Activated T-helper 9 cell treated with anti-CD3 and anti-CD28 coated beads, Interleukin-2, amount 50 U/mL, for 16 hours (primary cell): ENCODE data around the gene FAM78A.
A peak's percentile ranks its signal among the peaks of the same experiment; 100 is the strongest.
"Not testable (repeated sequence)": the region's sequence is repeated elsewhere in the genome, so short reads cannot be mapped to it uniquely, and the experiment has no call there.

Source experiments
- DNase-seq: peaks from one replicate; pipeline ENCODE4 v3.0.0-alpha.2; 2020; ENCODE audit warnings: low read depth

FAM78A gene

GRCh38 chr9:131280660-131281059 is 4.3 kb upstream of the FAM78A start:
- DNase-seq, result no peak

DNA sequence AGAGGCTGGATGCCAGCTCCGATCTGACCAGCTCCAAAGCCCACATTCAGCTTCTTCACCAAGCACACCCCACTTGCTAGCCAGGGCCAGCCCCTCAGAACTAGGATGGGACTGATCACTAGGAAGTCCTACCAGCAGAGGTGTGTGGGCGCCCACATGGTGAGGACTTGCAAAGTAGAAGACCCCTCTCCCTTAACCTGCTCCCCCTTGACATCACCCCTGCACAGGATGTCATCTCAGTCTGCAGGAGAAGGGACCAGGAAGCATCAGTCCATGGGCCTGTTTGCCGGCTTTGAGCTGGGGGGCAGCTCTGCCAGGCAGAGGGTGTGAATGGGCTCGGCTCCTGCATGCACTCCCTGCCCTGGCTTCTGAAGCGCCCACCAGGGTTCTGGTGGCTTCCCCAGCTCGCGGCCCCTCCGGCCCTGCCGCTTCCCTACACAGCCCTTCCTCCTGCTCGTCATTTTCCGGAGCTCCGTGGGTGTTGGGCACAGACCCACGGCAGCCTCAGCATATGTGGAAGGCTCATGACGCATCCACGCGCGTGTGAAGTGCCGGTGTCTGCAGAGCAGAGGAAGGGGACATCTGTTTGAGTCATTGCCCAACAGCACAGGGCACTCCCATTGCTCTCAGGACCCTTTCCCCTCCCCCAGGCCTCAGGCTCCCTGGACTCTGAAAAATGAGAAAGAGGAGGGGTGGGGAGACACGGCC is 3.7 kb upstream of the FAM78A start:
- no peak for DNase-seq

DNA sequence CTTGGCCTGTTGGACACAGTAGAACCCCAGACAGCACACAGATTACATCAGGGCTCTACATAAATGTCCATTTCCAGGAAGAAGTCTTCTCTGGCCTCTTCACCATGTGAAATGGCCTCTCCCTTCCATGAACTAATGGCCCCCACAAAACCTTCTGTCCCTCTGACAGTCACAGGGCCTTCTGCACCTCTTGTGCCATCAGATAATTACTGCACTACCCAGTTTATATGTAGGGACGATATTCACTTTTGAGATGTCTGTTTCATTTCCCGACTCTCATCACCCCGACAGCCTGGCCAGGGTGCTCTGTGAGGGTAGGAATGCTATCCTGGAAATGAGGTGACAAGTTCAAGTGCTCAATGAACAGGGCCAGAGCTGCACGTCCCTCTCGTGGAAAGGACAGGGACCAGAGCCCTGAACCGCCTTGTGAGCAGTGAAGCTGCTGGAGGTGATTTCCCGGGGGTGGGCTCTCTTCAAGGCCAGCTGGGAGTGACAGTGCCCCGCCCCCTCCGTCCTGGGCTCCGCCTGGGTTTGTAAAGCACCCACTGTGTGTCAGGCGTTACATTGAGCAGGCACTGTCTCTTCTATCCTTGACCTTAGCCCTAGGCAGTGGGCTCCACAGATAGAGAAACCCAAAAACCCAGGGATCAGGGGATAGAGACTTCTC is 3.0 kb upstream of the FAM78A start:
- no peak for DNase-seq

- DNase-seq, result no peak
These were observed 2.4 kb upstream of the FAM78A start for GRCh38 chr9:131278702-131279111.

DNA sequence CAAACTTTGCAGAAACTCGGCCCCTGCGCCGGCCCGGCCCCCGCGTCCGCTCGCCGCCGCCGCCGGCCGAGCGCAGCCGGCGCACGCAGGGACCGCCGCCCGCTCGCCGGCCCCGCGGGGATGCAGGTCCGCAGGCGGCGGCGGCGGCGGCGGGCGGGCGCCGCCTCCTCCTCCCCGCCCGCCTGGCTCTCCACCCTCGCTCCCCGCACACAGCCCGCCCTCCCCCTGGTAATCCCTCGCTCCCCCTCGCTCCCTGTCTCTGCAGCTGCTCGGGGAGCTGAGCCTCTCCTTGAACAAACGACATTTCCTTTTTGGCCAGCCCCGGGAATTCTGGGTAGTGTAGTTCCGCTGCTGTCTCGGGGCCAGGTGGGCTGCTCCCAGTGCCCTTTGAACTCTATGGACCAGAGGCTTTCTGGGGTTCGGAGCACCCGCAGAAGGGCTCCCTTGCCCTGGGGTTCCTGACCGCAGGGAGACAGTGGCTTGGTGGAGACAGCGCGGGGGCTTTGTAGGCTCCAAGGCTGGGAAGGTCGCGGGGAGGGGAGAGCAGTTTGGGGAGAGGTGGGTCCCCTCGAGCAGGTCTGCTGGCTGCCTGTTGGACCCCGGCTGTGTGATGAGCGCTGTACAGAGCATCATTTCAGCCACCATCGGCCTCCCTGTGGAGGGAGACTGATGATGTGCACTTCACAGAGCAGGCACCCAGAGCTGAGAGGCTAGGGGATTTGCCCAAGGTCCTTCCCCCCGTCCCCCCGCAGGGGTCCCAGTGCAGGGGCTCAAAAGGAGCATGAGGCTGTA is 1.8 kb upstream of the FAM78A start:
- DNase-seq, result peak; percentile 64

DNA sequence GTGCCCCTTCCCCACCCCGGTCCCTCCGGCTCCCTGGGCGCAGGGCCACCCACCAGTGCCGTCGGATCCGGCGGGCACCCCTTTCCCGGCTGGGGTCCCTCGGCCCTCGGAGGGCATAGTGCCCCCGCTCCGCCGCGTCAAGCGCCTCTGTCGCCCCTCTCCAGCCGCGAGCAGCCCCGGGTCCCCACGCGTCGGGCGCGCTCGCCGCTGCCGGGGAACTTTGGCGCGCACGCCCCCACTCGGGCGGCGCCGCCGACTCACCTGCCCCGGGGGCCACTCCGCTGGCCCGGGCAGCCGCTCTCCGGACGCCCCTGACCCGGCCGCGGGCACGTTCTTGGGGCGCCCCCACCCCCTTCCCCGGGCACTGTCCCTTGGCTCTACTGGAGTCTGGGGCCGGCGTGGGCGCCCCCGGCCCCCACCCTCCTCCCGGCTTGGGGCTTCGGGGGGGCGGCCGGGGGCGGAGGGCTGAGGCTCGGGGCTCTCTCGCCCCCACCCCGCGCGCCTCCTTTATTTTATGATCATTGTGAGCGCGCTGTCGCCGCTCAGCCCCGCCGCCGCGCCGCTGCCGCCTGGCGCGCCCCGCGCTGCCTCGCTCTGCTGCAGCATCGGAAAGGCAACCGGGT is 1.1 kb upstream of the FAM78A start:
- DNase-seq, result no peak

DNA sequence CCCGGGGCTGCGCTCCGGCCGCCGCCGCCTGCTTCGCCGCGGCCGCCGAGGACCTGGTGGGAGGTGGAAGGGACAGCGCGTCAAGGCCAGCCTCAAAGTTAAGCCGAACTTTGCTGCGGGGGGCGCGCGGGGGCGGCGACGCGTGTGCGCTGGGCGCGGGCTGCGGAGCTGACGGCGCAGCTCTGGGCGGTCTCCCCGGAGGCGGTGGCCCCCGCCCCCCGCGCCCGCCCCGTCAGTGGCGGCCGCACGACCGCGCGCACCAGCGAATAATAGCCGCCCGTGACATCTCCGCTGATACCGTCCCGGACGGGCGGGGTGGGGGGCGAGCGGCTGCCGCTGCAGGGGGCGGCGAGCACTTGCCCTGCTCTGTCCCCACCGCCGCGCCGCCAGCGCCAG is 579 bp upstream of the FAM78A start:
- DNase-seq, result no peak

DNA sequence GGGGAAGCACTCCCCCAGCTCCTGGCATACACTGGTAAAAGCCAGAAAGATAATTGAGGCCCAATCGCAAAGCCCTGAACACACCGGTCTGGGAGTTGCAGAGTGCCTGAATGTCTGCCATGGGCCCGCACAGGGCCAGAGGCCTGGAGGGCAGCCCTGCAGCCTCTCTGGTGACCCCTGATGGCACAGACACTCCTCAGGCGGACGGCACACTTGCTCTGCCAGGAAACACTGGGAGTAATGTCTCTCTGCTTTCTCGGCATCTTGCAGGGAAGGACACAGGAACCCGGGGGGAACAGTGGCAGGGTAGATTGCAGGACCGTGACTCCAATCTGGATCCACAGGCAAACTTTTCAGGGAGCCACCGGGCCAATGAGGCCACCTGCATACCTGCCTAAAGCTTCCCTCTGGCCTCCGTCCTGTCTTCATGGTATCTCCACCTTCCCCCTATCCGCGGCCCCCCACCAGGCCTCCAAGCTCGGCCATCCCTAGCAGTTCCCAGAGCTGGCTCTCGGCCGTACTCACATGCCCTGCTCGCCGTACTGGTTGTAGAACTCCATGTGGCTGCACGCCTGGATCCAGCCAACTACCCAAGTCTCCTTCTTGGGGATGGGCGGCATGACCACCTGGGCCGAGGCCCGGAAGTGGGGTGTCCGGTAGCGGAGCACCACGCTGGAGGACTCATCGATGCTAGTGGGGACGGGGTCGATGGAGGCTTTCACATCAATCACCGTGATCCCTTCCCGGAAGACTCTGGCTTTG is 797 bp downstream of the FAM78A start:
- no peak for DNase-seq

DNA sequence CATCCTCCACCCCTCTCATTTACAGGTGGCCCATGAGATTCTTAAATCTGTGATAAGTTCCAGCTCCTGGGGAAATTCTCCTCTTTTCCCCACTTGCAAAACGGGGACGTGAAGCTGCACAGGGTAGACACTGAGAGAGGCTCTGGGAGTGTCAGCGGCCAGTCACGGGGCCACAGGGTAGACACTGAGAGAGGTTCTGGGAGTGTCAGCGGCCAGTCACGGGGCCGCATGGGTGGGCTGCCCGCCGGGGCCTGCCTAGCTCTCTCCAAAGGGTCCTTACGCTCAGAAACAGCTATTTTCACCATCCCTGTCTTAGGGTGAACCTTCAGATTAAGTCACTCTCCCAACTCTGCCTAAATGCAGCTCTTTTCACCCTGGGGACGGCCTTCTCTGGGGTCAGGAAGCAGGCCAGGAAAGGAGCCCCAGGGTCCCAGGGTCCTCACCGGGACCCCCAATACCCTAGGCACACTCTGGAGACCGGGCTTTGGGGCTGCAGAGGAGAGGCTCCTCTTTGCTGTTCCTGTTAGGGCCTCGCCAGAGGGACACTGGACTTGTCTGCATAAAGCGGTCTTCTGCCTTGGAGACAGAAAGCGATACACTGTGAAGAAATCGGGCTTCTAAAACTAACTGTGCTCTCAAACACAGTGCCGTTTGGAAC is 1.5 kb downstream of the FAM78A start:
- no peak for DNase-seq

- no peak for DNase-seq
These were observed 2.2 kb downstream of the FAM78A start for GRCh38 chr9:131273856-131274673.

- no peak for DNase-seq
These were observed 3.0 kb downstream of the FAM78A start for GRCh38 chr9:131273146-131273855.

DNA sequence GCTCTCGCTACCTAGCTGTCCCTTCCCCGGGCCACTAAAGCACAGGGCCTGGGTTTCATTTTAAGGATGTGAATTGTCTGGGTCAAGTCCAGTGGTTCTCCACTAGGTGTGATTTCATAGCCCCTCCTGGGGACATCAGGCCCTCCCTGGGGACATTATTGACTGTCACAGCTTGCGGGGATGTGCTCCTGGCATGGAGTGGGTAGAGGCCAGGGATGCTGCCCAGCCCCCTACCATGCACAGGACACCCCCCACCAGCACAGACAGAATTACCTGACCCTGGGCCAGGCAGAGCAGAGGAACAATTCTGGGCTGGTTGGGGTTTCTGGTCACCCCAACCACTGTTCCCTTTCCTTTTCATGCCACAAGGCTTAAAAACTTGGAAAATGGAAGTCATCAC is 4.1 kb downstream of the FAM78A start:
- DNase-seq, result no peak

- DNase-seq, result no peak
These were observed 4.8 kb downstream of the FAM78A start for GRCh38 chr9:131271506-131271931.

GRCh38 chr9:131271016-131271273 is 5.4 kb downstream of the FAM78A start:
- not testable (repeated sequence) for DNase-seq

DNA sequence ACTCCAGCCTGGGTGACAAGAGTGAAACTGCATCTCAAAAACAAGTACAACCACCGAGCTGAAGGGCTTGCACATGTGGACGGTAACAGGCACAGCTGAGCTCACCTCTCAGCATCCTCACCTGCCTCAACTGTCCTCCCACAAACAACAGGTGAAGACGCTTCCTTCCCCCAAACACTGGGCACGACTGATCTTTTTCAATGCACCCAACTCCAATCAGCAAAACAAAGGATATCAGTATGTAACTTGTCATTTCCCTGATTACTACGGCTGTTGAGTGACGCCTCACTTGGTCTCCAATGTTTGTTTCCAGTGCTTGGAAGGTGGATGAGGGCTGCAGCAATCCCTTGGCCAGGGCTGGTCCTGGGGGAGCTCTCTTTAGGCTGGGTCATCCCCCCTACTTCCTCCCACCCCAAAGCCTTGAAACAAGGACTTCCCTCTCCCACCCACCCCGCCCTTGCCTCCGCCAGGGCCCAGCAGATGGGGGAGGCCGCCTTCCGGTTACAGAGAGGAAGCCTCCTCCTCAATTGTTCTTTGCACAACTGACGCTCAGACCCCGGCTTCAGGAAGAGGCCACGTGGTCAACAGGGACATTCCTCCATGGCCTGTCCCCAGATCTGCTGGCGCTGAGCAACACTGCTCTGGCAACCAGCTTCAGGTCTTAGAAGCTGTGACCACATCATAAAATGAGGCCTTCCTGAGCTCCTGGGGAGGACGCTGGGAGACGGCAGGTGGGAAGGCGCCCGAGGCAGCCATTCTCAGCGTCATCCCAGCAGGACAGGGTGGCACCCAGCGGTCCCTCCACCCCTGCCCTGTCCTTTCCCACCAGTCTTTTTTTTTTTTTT is 5.9 kb downstream of the FAM78A start:
- no peak for DNase-seq

- no peak for DNase-seq
These were observed 9.8 kb downstream of the FAM78A start for GRCh38 chr9:131266266-131267229.

GRCh38 chr9:131264231-131264630 is 12.1 kb downstream of the FAM78A start:
- DNase-seq, result no peak

- no peak for DNase-seq
These were observed 12.6 kb downstream of the FAM78A start for GRCh38 chr9:131263701-131264100.
